ENCODE data around the gene CD101.

The CD101 gene

GRCh38 chr1:117059678-117060440 is 58.3 kb downstream of the CD101 start, which contains the start of gene TTF2:
TSS of gene TTF2 (plus strand) at chr1:117060326. CDS start at chr1:117060347, 21 bp downstream.
- DNase-seq = peak; percentile 98

DNA sequence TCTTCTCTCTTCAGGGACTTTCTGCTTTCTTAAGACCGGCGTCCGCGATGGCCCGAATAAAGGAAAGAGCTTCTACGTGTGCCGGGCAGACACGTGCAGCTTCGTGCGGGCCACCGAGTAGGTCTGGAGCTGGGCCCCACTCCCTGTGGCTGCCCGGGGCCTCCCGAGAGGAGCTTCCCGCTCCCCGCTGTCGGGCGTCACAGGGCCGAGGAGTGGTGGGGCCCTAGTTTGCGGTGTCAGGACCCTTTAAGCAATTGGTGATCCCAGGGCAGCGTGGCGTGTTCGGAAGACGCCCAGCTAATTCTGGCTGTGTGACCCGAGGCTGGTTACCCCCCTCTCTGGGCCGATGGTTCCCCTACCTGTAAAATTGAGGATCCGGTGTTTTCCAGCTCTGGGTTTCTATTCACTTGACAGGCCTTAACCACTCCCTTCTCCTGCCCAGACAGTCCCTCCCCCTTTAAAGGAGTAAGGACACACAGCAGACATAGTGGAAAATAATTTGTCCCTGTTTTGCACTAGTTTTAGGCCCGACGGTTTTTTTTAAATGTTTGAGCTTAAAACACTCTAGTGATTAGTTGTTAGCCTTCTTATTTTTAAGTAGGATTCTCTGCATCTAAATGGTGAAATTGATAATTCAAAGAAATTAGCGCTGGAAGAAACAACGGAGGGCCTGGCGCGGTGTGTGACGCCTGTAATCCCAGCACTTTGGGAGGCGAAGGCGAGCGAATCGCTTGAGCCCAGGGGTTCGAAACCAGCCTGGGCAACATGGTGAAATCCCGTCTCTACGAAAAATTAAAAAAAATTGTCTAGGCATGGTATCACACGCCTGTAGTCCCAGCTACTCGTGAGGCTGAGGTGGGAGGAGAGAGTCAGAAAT is 59.1 kb downstream of the CD101 start:
- no peak for DNase-seq

DNA sequence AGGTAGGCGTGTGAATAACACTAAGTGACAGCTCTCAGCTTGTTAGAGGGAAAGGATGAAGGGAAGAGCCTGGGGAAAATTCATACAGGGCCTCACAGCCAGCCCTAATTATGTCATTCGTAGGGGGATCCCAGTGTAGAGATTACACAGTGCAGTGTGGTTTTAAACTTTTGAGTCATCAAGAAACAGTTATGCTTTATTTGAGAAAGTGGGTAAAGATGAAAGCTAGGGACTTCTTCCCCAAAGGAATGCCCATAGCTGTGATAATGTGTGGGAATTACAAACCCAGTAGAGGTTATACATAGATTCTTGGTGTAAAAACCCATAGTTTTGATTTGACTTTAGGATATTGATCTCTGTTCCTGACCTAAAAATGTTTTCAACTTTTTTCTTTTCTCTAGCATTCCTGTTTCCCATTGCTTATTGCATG is 60.4 kb downstream of the CD101 start:
- no peak for DNase-seq

- DNase-seq = no peak
Observed at GRCh38 chr1:117066367-117066766, 64.8 kb downstream of the CD101 start.

DNA sequence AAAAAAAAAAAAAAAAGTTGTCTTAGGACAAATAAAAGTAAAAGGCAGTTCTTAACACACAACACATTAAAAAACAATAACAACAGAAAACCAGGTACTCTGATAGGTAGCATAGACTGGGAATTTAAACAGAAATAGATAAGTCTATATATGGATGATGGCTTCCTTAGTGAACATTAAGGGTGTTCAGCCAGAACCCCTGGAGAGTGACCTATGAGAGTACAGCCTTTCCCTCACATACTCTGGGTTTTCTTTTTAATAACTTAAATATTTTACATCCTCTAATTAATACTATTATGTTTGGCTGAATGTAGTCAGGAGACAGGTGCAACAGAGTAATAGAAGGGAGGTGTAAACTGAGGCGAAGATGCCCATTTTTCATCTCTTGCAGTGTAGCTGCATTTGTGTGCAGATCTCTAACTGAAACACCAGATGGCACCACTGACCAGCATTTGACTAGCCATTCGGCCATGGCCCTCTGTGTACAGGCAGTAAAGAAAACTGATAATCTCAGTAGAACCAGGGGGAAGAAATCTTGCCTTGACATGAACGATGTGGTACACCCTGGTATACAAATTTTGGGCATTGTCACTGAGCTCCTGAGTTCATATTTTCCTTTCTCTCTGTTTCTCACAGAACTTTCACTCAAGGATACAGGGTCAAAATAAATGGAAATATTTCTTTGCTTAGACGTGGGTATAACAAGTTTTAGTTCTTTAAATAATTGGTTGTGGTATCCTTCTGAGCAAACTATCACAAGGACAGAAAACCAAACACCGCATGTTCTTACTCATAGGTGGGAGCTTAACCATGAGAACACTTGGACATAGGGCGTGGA is 66.2 kb downstream of the CD101 start:
- DNase-seq = peak; percentile 18

DNA sequence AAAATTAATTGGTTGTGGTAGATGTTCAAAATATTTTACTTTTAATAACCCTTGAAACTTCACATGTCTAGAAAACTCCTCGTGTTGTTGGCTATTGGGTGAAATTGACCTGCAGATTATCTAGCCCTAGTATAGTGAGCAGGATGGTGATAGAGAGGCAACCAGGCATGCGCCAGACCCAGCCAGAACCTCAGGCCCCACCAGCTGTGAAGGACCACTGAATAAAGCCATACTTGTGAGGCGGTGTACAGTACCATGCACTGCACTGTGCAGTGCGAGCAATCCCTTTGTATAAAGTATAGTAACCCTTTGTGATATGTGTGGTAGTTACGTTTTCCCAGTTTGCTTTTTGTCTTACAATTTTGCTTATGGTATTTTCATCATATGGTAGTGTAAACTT is 67.0 kb downstream of the CD101 start:
- no peak for DNase-seq

- no peak for DNase-seq
Observed at GRCh38 chr1:117069220-117069844, 67.8 kb downstream of the CD101 start.

GRCh38 chr1:117070124-117070523 is 68.6 kb downstream of the CD101 start:
- no peak for DNase-seq

DNA sequence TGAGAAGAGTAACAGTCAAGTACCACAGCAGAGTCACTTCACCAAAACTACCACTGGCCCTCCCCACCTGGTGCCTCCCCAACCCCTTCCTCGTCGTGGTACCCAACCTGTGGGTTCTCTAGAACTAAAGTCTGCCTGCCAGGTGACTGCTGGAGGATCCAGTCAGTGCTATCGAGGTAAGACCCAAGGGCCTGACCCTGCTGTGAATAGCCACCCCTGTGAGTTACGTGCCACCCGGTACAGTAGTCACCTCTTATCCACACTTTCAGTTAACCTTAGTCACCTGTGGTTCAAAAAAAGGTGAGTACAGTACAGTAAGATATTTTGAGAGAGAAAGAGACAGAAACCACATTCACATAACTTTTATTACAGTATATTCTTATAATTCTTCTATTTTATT is 75.1 kb downstream of the CD101 start:
- DNase-seq = no peak

DNA sequence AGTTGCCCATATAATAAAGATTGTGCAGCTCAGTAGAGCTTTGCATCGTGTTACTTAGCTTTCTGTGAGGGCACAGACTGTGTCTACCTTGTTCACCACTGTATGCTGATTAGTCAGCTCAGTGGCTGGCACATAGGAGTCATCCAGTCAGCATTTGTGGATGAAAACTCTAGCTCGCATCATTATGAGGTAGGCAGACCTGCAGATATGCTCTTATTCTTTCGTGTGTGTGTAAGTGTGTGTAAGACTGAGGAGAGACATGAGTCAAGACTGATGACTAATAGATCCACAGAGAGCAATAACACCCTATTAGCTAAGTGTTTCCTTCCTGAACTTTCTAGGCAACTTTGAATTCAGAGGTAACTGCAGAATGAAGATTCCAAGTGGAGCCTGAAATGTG is 75.7 kb downstream of the CD101 start:
- no peak for DNase-seq

DNA sequence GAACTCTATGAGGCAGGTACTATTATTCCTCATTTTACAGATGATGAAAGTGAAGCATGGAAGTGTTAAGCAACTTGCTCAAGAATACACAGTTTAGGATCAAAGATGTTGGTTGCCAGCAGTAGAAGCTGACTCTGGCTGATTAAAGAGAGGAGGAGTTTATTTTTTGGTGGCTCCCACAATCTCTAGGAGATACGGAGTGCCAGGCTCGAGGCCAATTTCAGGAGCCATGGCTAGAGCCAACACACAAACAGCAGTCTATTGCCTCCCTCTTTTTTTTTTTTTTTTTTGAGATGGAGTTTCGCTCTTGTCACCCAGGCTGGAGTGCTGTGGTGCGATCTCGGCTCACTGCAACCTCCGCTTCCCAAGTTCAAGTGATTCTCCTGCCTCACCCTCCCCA is 78.2 kb downstream of the CD101 start:
- no peak for DNase-seq

GRCh38 chr1:117084231-117084630 is 82.7 kb downstream of the CD101 start:
- no peak for DNase-seq

Measured in GDM1 (cell line).